Measurements from ENCODE around the gene ZNF784. TPM values are rescaled to one million over a fixed set of nuclear protein-coding genes. Genes with fewer than 3 reads are reported as not detected.
A peak's percentile ranks its signal among the peaks of the same experiment; 100 is the strongest.

ZNF784 gene
- total and polyA plus RNA-seq, 10 of the 15 experiments (the other 5 are each of a cell fraction or from before 2014, with no cell fraction given): 0.10 to 5.2 (median 1.8) TPM

GRCh38 chr19:55653651-55654322, 29.4 kb upstream of the ZNF784 start (continued):
- TF ChIP-seq, protein P1, sequence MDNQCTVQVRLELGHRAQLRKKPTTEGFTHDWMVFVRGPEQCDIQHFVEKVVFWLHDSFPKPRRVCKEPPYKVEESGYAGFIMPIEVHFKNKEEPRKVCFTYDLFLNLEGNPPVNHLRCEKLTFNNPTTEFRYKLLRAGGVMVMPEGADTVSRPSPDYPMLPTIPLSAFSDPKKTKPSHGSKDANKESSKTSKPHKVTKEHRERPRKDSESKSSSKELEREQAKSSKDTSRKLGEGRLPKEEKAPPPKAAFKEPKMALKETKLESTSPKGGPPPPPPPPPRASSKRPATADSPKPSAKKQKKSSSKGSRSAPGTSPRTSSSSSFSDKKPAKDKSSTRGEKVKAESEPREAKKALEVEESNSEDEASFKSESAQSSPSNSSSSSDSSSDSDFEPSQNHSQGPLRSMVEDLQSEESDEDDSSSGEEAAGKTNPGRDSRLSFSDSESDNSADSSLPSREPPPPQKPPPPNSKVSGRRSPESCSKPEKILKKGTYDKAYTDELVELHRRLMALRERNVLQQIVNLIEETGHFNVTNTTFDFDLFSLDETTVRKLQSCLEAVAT (IDR thresholded peaks at IDR 0.05): peak; percentile 89
- TF ChIP-seq CREM (IDR thresholded peaks at IDR 0.05; ENCODE audit: low read depth): peak; percentile 46; the same call in 1 of the 2 replicates
- peak; percentile 67; the same call in 1 of the 2 replicates for TF ChIP-seq CHD2 (IDR thresholded peaks at IDR 0.05; ENCODE audit: borderline replicate concordance, low read depth, low read length)
- TF ChIP-seq, protein P2, sequence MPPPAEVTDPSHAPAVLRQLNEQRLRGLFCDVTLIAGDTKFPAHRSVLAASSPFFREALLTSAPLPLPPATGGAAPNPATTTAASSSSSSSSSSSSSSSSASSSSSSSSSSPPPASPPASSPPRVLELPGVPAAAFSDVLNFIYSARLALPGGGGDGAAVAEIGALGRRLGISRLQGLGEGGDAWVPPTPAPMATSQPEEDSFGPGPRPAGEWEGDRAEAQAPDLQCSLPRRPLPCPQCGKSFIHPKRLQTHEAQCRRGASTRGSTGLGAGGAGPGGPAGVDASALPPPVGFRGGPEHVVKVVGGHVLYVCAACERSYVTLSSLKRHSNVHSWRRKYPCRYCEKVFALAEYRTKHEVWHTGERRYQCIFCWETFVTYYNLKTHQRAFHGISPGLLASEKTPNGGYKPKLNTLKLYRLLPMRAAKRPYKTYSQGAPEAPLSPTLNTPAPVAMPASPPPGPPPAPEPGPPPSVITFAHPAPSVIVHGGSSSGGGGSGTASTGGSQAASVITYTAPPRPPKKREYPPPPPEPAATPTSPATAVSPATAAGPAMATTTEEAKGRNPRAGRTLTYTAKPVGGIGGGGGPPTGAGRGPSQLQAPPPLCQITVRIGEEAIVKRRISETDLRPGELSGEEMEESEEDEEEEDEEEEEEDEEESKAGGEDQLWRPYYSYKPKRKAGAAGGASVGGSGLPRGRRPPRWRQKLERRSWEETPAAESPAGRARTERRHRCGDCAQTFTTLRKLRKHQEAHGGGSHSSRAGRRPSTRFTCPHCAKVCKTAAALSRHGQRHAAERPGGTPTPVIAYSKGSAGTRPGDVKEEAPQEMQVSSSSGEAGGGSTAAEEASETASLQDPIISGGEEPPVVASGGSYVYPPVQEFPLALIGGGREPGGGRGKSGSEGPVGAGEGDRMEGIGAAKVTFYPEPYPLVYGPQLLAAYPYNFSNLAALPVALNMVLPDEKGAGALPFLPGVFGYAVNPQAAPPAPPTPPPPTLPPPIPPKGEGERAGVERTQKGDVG (CRISPR knock-in tag; IDR thresholded peaks at IDR 0.05): no peak
- no peak for TF ChIP-seq SREBF2 (IDR thresholded peaks at IDR 0.05; ENCODE audit: low read length)
- no peak for TF ChIP-seq ZZZ3 (IDR thresholded peaks at IDR 0.05; ENCODE audit: control insufficient read depth, insufficient read length, low read depth)
- TF ChIP-seq, protein P3, sequence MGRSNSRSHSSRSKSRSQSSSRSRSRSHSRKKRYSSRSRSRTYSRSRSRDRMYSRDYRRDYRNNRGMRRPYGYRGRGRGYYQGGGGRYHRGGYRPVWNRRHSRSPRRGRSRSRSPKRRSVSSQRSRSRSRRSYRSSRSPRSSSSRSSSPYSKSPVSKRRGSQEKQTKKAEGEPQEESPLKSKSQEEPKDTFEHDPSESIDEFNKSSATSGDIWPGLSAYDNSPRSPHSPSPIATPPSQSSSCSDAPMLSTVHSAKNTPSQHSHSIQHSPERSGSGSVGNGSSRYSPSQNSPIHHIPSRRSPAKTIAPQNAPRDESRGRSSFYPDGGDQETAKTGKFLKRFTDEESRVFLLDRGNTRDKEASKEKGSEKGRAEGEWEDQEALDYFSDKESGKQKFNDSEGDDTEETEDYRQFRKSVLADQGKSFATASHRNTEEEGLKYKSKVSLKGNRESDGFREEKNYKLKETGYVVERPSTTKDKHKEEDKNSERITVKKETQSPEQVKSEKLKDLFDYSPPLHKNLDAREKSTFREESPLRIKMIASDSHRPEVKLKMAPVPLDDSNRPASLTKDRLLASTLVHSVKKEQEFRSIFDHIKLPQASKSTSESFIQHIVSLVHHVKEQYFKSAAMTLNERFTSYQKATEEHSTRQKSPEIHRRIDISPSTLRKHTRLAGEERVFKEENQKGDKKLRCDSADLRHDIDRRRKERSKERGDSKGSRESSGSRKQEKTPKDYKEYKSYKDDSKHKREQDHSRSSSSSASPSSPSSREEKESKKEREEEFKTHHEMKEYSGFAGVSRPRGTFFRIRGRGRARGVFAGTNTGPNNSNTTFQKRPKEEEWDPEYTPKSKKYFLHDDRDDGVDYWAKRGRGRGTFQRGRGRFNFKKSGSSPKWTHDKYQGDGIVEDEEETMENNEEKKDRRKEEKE (IDR thresholded peaks at IDR 0.05): no peak
- TF ChIP-seq ZSCAN29 (IDR thresholded peaks at IDR 0.05): no peak
- TF ChIP-seq EP300 (IDR thresholded peaks at IDR 0.05; ENCODE audit: borderline replicate concordance in 1 of 2, control insufficient read depth in 1 of 2, low read depth in 2 of 2, low read length in 2 of 2): no peak
- TF ChIP-seq ZBTB40 (IDR thresholded peaks at IDR 0.05; ENCODE audit: borderline replicate concordance): peak; percentile 83; the same call in 1 of the 2 replicates
- no peak for TF ChIP-seq NFIC (IDR thresholded peaks at IDR 0.05; ENCODE audit: low read depth, low read length)
- no peak for TF ChIP-seq ESRRA (IDR thresholded peaks at IDR 0.05; ENCODE audit: low read length)
- TF ChIP-seq ZNF622 (IDR thresholded peaks at IDR 0.05): no peak
- TF ChIP-seq CEBPB (IDR thresholded peaks at IDR 0.05; ENCODE audit: borderline replicate concordance in 1 of 2, low read depth in 2 of 2, low read length in 2 of 2): no peak
- no peak for TF ChIP-seq MTA3 (IDR thresholded peaks at IDR 0.05; ENCODE audit: borderline replicate concordance, low read length)
- TF ChIP-seq IRF4 (IDR thresholded peaks at IDR 0.05; ENCODE audit: low read depth, low read length): peak; percentile 43; the same call in 1 of the 2 replicates
- TF ChIP-seq SMAD1 (IDR thresholded peaks at IDR 0.05; ENCODE audit: low read depth, partially characterized antibody): peak; percentile 84
- TF ChIP-seq SUZ12 (IDR thresholded peaks at IDR 0.05; ENCODE audit: unreplicated experiment): no peak
